Measurements from ENCODE around the gene ACVR1C. TPM values are rescaled to one million over a fixed set of nuclear protein-coding genes. Genes with fewer than 3 reads are reported as not detected.
"Not testable (repeated sequence)": the region's sequence is repeated elsewhere in the genome, so short reads cannot be mapped to it uniquely, and the experiment has no call there.

The ACVR1C gene
- total RNA-seq, 1 donor from 2014 or later, result not detected

- Histone ChIP-seq H3K27me3 (no peaks in the 10 kb centered on the region), H3K27ac (no peak overlapping the region), H3K9me3 (no peaks in the 10 kb centered on the region), H3K4me3 (no peak overlapping the region), H3K4me1 (no peaks in the 10 kb centered on the region), H3K36me3 (no peaks in the 10 kb centered on the region)
- intact Hi-C loops (cut with DNase I), result no loop called here
- TF ChIP-seq, protein P1, sequence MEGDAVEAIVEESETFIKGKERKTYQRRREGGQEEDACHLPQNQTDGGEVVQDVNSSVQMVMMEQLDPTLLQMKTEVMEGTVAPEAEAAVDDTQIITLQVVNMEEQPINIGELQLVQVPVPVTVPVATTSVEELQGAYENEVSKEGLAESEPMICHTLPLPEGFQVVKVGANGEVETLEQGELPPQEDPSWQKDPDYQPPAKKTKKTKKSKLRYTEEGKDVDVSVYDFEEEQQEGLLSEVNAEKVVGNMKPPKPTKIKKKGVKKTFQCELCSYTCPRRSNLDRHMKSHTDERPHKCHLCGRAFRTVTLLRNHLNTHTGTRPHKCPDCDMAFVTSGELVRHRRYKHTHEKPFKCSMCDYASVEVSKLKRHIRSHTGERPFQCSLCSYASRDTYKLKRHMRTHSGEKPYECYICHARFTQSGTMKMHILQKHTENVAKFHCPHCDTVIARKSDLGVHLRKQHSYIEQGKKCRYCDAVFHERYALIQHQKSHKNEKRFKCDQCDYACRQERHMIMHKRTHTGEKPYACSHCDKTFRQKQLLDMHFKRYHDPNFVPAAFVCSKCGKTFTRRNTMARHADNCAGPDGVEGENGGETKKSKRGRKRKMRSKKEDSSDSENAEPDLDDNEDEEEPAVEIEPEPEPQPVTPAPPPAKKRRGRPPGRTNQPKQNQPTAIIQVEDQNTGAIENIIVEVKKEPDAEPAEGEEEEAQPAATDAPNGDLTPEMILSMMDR (IDR thresholded peaks at IDR 0.05), result no peak
- DNase-seq (ENCODE audit: low spot score in 2 of 2), result no peak
Measured at GRCh38 chr2:157574165-157574564, 54.5 kb downstream of the ACVR1C start.

DNA sequence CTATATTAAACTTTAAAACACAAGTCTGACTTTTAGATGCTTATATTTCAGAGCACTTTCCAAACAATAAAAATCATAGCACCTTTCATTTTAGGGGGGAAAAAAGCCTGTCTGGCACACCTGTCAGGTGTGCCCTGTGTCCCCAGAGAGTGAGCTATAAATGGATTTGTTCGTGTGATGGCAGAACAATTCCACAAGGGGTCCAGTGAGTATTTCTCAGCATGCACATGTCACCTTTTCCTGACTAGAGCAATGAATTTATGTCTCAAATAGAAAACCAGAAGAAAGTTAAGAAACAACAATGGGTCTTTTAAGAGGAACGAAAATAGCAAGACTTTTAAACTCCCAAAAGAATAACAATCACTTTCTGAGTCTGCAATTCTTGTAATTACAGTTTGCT is 55.9 kb downstream of the ACVR1C start:
- no peak for DNase-seq (ENCODE audit: low spot score in 2 of 2)
- no peak overlapping the region for H3K27ac ChIP-seq
- H3K36me3 ChIP-seq, result no peaks in the 10 kb centered on the region
- TF ChIP-seq, protein P1 (IDR thresholded peaks at IDR 0.05), result no peak
- H3K9me3 ChIP-seq, result no peaks in the 10 kb centered on the region
- no peaks in the 10 kb centered on the region for H3K4me1 ChIP-seq
- intact Hi-C loops (cut with DNase I), result no loop called here
- H3K27me3 ChIP-seq, result no peaks in the 10 kb centered on the region
- H3K4me3 ChIP-seq, result no peak overlapping the region

DNA sequence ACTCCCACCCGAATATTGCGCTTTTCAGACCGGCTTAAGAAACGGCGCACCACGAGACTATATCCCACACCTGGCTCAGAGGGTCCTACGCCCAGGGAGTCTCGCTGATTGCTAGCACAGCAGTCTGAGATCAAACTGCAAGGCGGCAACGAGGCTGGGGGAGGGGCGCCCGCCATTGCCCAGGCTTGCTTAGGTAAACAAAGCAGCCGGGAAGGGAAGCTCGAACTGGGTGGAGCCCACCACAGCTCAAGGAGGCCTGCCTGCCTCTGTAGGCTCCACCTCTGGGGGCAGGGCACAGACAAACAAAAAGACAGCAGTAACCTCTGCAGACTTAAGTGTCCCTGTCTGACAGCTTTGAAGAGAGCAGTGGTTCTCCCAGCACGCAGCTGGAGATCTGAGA is 62.0 kb downstream of the ACVR1C start:
- intact Hi-C loops (cut with DNase I); H3K4me1 ChIP-seq; H3K4me3 ChIP-seq; DNase-seq (ENCODE audit: low spot score in 2 of 2); H3K27me3 ChIP-seq; H3K36me3 ChIP-seq; H3K27ac ChIP-seq; H3K9me3 ChIP-seq: not testable (repeated sequence)

GRCh38 chr2:157566113-157566512 is 62.6 kb downstream of the ACVR1C start:
- H3K4me1 ChIP-seq; H3K4me3 ChIP-seq; H3K36me3 ChIP-seq; H3K9me3 ChIP-seq; DNase-seq (ENCODE audit: low spot score in 2 of 2); intact Hi-C loops (cut with DNase I); H3K27ac ChIP-seq; H3K27me3 ChIP-seq: not testable (repeated sequence)

DNA sequence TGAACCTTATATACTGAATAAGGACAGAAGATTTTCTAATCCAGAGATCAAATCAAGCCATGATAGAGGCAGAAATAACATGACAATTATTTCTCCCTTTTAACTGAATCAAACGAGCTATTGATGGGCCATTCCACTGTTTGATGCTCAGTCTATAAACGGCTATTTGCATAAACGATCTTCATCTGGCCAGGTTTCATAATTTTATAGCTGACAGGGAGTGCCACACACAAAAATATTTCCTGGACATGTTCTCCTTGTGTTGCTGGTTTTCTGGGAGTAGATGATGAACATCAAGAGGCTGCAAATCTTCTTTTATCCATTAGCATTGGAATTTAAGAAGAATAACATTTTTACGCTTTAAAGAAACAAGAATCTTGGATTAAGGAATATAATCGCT is 63.1 kb downstream of the ACVR1C start:
- H3K4me1 ChIP-seq, result no peaks in the 10 kb centered on the region
- no peak for DNase-seq (ENCODE audit: low spot score in 2 of 2)
- no peaks in the 10 kb centered on the region for H3K36me3 ChIP-seq
- TF ChIP-seq, protein P1 (IDR thresholded peaks at IDR 0.05), result no peak
- no peaks in the 10 kb centered on the region for H3K27me3 ChIP-seq
- H3K4me3 ChIP-seq, result no peak overlapping the region
- no peak overlapping the region for H3K27ac ChIP-seq
- intact Hi-C loops (cut with DNase I), result no loop called here
- H3K9me3 ChIP-seq, result peaks cover 0 to 3% of the 10 kb centered on the region in 2 donors

DNA sequence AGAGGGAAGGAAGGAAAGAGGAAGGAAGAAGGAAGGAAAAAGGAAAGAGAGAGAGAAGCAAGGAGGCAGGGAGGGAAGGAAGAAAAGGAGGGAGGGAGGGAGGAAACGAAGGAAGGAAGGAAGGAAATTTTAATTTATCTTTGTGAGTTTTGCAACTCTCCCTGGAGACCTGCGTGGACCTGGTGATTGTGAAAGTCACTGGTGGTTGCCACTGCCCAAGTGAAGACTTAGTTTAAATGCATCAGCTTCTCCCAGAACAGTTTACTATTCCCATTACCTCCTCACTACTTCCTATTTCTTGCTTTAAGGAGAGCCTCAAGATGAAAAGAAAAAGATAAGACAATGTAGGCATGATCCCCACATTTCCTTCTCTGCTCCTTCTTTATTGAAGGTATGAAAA is 68.8 kb downstream of the ACVR1C start:
- no peak overlapping the region for H3K27ac ChIP-seq
- peaks cover 0 to 3% of the 10 kb centered on the region in 2 donors for H3K9me3 ChIP-seq
- H3K27me3 ChIP-seq, result no peaks in the 10 kb centered on the region
- TF ChIP-seq, protein P1 (IDR thresholded peaks at IDR 0.05), result no peak
- H3K4me1 ChIP-seq, result no peaks in the 10 kb centered on the region
- intact Hi-C loops (cut with DNase I), result no loop called here
- H3K36me3 ChIP-seq, result no peaks in the 10 kb centered on the region
- no peak for DNase-seq (ENCODE audit: low spot score in 2 of 2)
- H3K4me3 ChIP-seq, result no peak overlapping the region

GRCh38 chr2:157559461-157559860 is 69.2 kb downstream of the ACVR1C start:
- Histone ChIP-seq H3K9me3 (no peaks in the 10 kb centered on the region), H3K36me3 (no peaks in the 10 kb centered on the region), H3K4me1 (no peaks in the 10 kb centered on the region), H3K27me3 (no peaks in the 10 kb centered on the region), H3K27ac (no peak overlapping the region), H3K4me3 (no peak overlapping the region)
- TF ChIP-seq, protein P1 (IDR thresholded peaks at IDR 0.05), result no peak
- DNase-seq (ENCODE audit: low spot score in 2 of 2), result no peak
- intact Hi-C loops (cut with DNase I), result no loop called here
